NCI-H187 (cell line): ENCODE results near the gene BCHE.

Experiments
- DNase-seq, 2 experiments: peaks; one replicate each; lab custom pipeline; 2025; lab: John Stamatoyannopoulos, UW

BCHE gene

DNA sequence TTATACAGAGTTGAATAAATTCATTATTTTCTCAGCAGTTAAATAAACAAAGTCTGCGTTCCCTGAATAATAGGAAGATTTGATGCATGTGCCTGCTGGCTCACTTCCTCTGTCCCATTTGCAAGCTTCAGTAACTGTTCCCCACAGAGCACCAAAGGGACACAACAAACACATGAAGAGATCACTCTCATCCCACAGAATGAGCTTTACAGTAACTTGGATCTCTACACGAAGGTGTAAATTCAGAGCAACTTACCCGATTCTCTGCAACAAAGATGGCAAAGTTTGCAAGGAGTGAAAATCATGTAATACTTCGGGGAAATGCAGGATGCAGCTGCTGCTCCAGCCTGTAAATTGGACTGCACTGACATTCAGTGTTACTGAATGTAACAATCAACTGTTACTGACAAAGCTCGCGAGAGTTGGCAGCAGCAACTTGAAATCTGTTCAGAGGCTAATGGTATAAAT is at the start of gene BCHE:
BCHE (minus strand) TSS at position 366 of the 468 bp plus-strand sequence. CDS start 6,390 bp downstream, outside the sequence.
- DNase-seq, result no peak

DNA sequence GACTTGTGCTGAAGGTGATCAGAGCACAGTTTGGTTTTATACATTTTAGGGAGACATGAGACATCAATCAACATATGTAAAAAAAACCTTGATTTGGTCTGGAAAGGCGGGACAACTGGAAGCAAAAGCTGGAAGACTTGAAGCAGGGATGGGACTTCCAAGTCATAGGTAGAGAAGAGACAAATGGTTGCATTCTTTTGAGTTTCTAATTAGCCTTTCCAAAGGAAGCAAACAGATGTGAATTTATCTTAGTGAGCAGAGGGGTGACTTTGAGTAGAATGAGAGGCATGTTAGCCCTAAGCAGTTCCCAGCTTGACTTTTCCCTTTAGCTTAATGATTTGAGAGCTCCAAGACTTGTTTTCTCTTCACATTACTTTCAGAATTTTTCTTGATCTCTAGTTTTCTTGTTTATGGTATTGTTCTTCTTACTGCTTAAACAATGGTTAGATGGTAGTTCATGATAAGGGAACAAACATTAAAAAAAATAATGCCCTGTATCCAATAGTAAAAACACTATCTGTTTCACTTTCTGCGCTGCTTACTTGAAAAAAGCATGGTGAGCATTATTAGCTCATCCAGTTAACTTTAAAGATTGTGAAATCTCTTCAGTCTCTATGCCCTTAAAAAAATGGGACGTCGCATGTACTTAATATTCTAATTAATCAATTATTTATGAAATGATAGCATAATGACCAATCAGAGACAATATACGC is 48.5 kb upstream of the BCHE start:
- DNase-seq, result no peak

GRCh38 chr3:165884518-165884917 is 47.3 kb upstream of the BCHE start:
- no peak for DNase-seq

DNA sequence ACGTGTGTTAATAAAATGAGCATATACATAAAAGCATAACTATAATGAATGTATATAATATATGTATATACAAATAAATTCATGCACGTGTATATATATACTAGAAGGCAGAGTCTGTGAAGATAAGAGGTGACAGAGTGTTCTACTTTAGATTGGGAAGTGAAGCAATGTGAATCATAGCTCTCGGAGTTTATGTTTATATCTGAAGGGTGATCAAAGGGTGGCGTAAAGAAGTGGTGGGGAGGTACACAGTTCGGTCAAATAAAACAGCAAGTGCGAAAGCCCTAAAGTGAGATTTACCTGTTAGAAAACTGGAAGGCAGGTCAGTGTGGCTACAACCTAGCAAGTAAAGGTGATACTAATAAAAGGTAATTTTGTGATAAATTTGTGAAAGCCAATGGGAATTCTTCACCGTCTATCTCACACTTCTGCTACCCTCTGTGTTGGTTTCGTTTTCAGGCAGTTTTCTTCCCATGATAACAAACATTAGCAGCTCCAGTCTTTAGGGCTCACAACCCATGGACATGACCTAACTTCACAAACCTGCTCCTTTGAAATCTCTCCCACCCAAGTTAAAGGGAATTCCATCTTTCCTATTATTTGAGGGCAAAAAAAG is 46.7 kb upstream of the BCHE start:
- no peak for DNase-seq

DNA sequence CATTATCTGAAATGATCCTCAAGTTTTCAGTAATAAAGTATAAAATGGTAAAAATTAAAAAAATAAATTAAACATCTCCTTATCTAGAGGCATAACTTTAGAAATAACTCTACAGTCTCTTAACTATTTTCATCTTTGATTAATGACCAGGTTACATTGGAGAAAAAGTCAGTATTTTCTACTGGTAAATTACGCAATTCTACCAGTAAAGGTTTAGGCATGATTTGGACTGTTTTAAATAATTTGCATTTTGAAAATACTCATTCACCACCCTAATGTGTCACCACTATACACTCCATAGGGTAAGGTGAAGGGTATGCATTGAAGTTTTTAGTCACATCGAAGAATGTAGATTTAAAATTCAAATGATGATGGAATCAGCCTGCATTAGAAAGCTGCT is 45.9 kb upstream of the BCHE start:
- DNase-seq, result no peak

DNA sequence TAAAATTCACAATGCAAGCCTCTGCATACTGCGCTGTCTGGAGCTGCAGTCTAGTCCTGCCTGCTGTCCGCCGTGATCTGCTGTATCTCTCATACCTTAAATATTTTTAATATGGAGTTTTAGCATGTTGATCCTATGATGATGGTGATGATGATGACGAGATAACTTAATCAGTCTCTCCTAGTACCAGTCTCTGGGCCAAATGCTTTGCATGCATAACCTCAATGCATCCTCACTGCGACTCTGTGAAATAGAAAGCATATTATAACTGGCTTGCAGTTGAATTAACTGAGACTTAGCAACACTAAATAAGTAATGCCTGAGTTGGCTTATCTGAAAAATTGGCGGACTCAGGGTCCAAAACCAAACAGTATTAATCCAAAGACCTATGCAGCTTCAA is 38.4 kb upstream of the BCHE start:
- DNase-seq, result no peak

GRCh38 chr3:165874663-165875489 is 37.7 kb upstream of the BCHE start:
- DNase-seq, result no peak

DNA sequence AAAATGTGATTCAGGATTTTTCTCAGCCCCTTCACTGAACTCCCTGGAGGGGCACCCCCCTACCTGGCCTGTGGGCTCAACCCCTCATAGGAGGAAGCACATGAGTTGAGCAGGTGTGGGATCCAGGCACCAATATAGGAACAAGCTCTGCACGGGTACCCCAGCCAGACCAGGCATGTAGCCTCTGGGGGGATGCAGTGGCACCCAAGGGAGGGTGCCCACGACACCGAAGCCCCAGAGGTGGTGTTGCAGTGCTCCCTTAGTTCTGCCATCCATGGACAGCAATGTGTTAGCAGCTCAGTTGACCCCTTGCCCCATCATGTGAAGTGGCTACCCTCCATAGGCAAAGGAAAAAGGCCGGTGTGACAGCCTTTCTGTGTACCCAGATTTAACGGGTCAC is 30.9 kb upstream of the BCHE start:
- no peak for DNase-seq

DNA sequence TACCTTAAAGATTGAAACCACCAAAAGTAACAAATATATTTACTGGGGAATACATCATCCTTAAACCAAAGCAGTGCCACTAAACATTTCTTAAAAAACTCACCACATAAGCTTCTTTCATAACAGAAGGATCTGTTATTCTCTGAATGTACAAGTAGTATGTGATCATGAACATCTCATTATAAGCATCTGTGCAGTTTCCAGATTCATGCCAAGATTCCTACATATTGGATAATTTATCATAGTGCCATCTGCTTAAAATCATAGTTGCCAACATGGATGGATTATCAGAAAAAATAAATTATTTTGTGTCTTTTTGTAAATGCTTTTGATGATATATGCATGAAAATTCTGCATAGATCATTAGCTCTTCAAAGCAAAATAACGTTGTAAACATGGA is 21.8 kb upstream of the BCHE start:
- no peak for DNase-seq

GRCh38 chr3:165855581-165855980 is 18.4 kb upstream of the BCHE start:
- DNase-seq, result no peak

- DNase-seq, result no peak
Observed at GRCh38 chr3:165854696-165855095, 17.5 kb upstream of the BCHE start.

DNA sequence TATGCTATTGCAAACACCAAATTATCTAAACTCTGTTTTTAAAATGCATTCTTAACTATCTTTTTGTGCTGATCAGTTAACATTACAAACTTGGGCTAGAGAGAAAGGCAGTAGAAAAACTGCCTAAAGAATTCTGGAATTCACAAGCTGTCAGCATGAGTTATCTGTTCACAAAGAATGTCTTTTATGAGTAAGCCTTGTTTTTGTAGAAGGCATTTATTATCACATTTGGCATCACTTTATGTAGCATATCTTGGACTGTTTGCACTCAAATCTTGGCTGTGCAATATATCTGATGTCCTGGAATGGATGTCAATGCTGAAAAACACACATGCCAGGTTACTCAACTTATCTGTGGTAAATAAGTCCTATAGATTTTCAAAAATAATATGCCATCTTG is 15.5 kb upstream of the BCHE start:
- no peak for DNase-seq

GRCh38 chr3:165852191-165852590 is 15.0 kb upstream of the BCHE start:
- DNase-seq, result no peak

- DNase-seq, result no peak
Observed at GRCh38 chr3:165846056-165846455, 8.8 kb upstream of the BCHE start.

DNA sequence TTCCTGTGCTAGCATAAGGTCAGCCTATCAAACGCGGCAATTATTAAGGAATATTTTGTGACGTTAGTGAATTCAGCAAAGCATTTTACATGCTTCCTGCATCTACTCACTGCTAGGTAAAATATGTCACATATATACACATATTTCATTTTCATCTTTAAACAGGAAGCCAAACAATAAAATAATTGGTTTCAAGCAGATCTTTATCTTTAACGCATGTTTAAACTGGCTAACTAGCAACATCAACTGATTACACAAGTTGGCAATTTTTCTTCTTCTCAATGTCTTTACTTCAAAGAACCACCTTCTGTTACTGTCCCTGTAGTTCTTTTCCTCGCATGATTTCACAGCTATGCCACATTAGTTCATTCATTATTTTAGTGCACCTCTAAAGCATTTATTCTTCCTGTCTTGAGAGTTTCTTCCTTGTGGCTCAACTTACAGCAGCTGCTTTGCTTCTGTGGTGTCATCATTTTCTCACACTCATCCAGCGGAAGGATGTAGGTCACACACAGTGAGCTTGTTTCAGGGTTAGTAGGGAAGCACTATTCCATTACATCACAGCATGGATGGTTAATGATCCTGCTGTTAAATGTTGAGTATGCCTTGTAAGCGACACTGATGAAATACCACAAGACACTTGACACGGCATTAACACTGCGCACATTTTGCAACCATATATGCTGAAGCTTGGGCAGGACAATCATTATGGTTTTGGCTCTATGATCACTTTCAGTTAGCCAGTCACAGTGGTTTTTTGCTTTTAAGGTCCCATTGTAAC is 2.3 kb upstream of the BCHE start:
- peak in 1 of 2 experiments; percentile 23 for DNase-seq

DNA sequence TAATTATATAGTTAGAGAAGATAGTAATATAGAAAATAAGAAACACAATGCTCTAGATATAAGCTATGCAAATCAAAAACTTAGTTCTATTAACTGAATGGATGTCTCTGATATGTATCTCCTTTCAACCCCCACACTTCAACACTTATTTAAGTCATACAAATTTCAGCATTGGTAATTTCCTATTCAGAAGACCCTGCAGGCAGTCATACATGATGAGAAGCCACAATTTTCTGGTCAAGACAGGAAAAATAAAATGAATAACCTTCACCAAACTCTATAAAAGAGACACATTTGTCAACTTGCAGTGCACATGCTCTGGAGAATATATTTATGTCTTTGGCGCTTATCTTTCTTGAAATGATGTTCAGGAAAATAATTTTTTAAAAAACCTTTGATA is 578 bp upstream of the BCHE start:
- no peak for DNase-seq

GRCh38 chr3:165835431-165835830 is 1.8 kb downstream of the BCHE start:
- DNase-seq, result no peak

GRCh38 chr3:165830746-165831145 is 6.5 kb downstream of the BCHE start:
- no peak for DNase-seq

- no peak for DNase-seq
Observed at GRCh38 chr3:165827883-165828282, 9.3 kb downstream of the BCHE start.

- DNase-seq, result no peak
Observed at GRCh38 chr3:165827233-165827632, 10.0 kb downstream of the BCHE start.

GRCh38 chr3:165820671-165821123 is 16.5 kb downstream of the BCHE start:
- DNase-seq, result no peak

GRCh38 chr3:165817160-165817709 is 20.0 kb downstream of the BCHE start:
- no peak for DNase-seq
